GM15510 (cell line): Measurements from ENCODE around the gene DMD.

ENCODE experiments used
- POLR2A ChIP-seq: IDR thresholded peaks from 3 replicates; pipeline ENCODE4 v1.6.1; 2011; ENCODE audit warnings: borderline replicate concordance; ENCODE audit not compliant: insufficient read length; ENCODE audit errors: extremely low read depth

The DMD gene

GRCh38 chrX:32744921-32745320 is 466.4 kb downstream of the DMD start:
- TF ChIP-seq POLR2A, result no peak

- TF ChIP-seq POLR2A, result no peak
Observed at GRCh38 chrX:32741910-32742309, 469.4 kb downstream of the DMD start.

- TF ChIP-seq POLR2A, result no peak
Observed at GRCh38 chrX:32708542-32708941, 502.8 kb downstream of the DMD start.

GRCh38 chrX:32687379-32687778 is 524.0 kb downstream of the DMD start:
- no peak for TF ChIP-seq POLR2A

- TF ChIP-seq POLR2A, result no peak
Observed at GRCh38 chrX:32678487-32678886, 532.9 kb downstream of the DMD start.

- TF ChIP-seq POLR2A, result no peak
Observed at GRCh38 chrX:32673193-32673592, 538.2 kb downstream of the DMD start.

- TF ChIP-seq POLR2A, result no peak
Observed at GRCh38 chrX:32662516-32662915, 548.8 kb downstream of the DMD start.

- no peak for TF ChIP-seq POLR2A
Observed at GRCh38 chrX:32644476-32645245, 566.7 kb downstream of the DMD start.

- no peak for TF ChIP-seq POLR2A
Observed at GRCh38 chrX:32642283-32642682, 569.1 kb downstream of the DMD start.

GRCh38 chrX:32618154-32618553 is 593.2 kb downstream of the DMD start:
- TF ChIP-seq POLR2A, result no peak

GRCh38 chrX:32614707-32615106 is 596.6 kb downstream of the DMD start:
- TF ChIP-seq POLR2A, result no peak

GRCh38 chrX:32599156-32599555 is 612.2 kb downstream of the DMD start:
- no peak for TF ChIP-seq POLR2A

GRCh38 chrX:32598707-32599106 is 612.6 kb downstream of the DMD start:
- TF ChIP-seq POLR2A, result no peak

- TF ChIP-seq POLR2A, result no peak
Observed at GRCh38 chrX:32597777-32598176, 613.6 kb downstream of the DMD start.

GRCh38 chrX:32592786-32593185 is 618.6 kb downstream of the DMD start:
- no peak for TF ChIP-seq POLR2A

- TF ChIP-seq POLR2A, result no peak
Observed at GRCh38 chrX:32591589-32591988, 619.8 kb downstream of the DMD start.
